Osteocyte (in vitro differentiated cells): Measurements from ENCODE around the gene DDX55. TPM values are rescaled to one million over a fixed set of nuclear protein-coding genes. Genes with fewer than 3 reads are reported as not detected.
"Not testable (repeated sequence)": the region's sequence is repeated elsewhere in the genome, so short reads cannot be mapped to it uniquely, and the experiment has no call there.

Source experiments
- DNase-seq: peaks from one replicate; pipeline ENCODE4 v3.0.0; 2021; ENCODE audit warnings: mixed read lengths; ENCODE audit not compliant: unreplicated experiment; ENCODE audit errors: extremely low spot score
- H3K27ac Mint-ChIP-seq: one replicate; pipeline ENCODE4 v1.8.0; 2021; ENCODE audit warnings: mild to moderate bottlenecking, mixed read lengths; ENCODE audit not compliant: unreplicated experiment
- H3K27me3 Mint-ChIP-seq: one replicate; pipeline ENCODE4 v1.8.0; 2021; ENCODE audit warnings: mixed read lengths; ENCODE audit not compliant: unreplicated experiment
- H3K36me3 Mint-ChIP-seq: one replicate; pipeline ENCODE4 v1.8.0; 2021; ENCODE audit warnings: mixed read lengths; ENCODE audit not compliant: unreplicated experiment
- H3K4me1 Mint-ChIP-seq: one replicate; pipeline ENCODE4 v1.8.0; 2021; ENCODE audit warnings: mixed read lengths; ENCODE audit not compliant: unreplicated experiment
- H3K4me3 Mint-ChIP-seq: one replicate; pipeline ENCODE4 v1.8.0; 2021; ENCODE audit warnings: mild to moderate bottlenecking, moderate library complexity, mixed read lengths; ENCODE audit not compliant: unreplicated experiment
- H3K9me3 Mint-ChIP-seq: one replicate; pipeline ENCODE4 v1.8.0; 2021; ENCODE audit warnings: mixed read lengths; ENCODE audit not compliant: unreplicated experiment
- CTCF ChIP-seq: fragments of 200-600 bp; sonication (generic); IDR thresholded peaks from 2 replicates; pipeline ENCODE4 v1.5.0; 2021; ENCODE audit warnings: antibody characterized with exemption, mild to moderate bottlenecking, moderate library complexity
- total RNA-seq: library from RNA; stranded (reverse); gene quantifications from 2 replicates; pipeline ENCODE4 v1.2.1, GENCODE V29; 2021

DDX55 gene
- total RNA-seq, 1 donor from 2014 or later, result 21.6 TPM

- TF ChIP-seq CTCF, result no peak
- H3K36me3 Mint-ChIP-seq, result peaks cover 4% of the 10 kb centered on the region
- no peak overlapping the region for H3K4me3 Mint-ChIP-seq
- no peaks in the 10 kb centered on the region for H3K9me3 Mint-ChIP-seq
- DNase-seq, result no peak
- peaks cover 9% of the 10 kb centered on the region for H3K4me1 Mint-ChIP-seq
- H3K27ac Mint-ChIP-seq, result no peak overlapping the region
- no peaks in the 10 kb centered on the region for H3K27me3 Mint-ChIP-seq
These were observed 29.5 kb upstream of the DDX55 start for GRCh38 chr12:123572391-123572790.

GRCh38 chr12:123573870-123574269 is 28.0 kb upstream of the DDX55 start:
- TF ChIP-seq CTCF, result no peak
- no peak for DNase-seq
- no peak overlapping the region for H3K27ac Mint-ChIP-seq
- H3K4me3 Mint-ChIP-seq, result no peak overlapping the region
- no peaks in the 10 kb centered on the region for H3K9me3 Mint-ChIP-seq
- no peaks in the 10 kb centered on the region for H3K27me3 Mint-ChIP-seq
- H3K4me1 Mint-ChIP-seq, result peaks cover 9% of the 10 kb centered on the region
- H3K36me3 Mint-ChIP-seq, result peaks cover 6% of the 10 kb centered on the region

- Mint-ChIP-seq H3K27ac (no peak overlapping the region), H3K27me3 (no peaks in the 10 kb centered on the region), H3K4me1 (peaks cover 3% of the 10 kb centered on the region), H3K9me3 (no peaks in the 10 kb centered on the region), H3K36me3 (peaks cover 6% of the 10 kb centered on the region), H3K4me3 (no peak overlapping the region)
- TF ChIP-seq CTCF, result no peak
- DNase-seq, result no peak
These were observed 25.3 kb upstream of the DDX55 start for GRCh38 chr12:123576611-123577010.

GRCh38 chr12:123578243-123578642 is 23.7 kb upstream of the DDX55 start:
- no peak for TF ChIP-seq CTCF
- Mint-ChIP-seq H3K9me3 (no peaks in the 10 kb centered on the region), H3K36me3 (peaks cover 6% of the 10 kb centered on the region), H3K4me1 (peaks cover 14% of the 10 kb centered on the region), H3K27ac (no peak overlapping the region), H3K27me3 (no peaks in the 10 kb centered on the region), H3K4me3 (no peak overlapping the region)
- DNase-seq, result no peak

GRCh38 chr12:123578829-123579228 is 23.1 kb upstream of the DDX55 start:
- not testable (repeated sequence) for H3K4me3 Mint-ChIP-seq, H3K36me3 Mint-ChIP-seq, DNase-seq, H3K9me3 Mint-ChIP-seq, H3K27ac Mint-ChIP-seq, H3K27me3 Mint-ChIP-seq
- peaks cover 14% of the 10 kb centered on the region for H3K4me1 Mint-ChIP-seq

GRCh38 chr12:123580772-123581171 is 21.1 kb upstream of the DDX55 start:
- no peaks in the 10 kb centered on the region for H3K9me3 Mint-ChIP-seq
- DNase-seq, result no peak
- H3K27me3 Mint-ChIP-seq, result no peaks in the 10 kb centered on the region
- no peak for TF ChIP-seq CTCF
- no peak overlapping the region for H3K4me3 Mint-ChIP-seq
- peaks cover 6% of the 10 kb centered on the region for H3K36me3 Mint-ChIP-seq
- H3K4me1 Mint-ChIP-seq, result peaks cover 22% of the 10 kb centered on the region
- H3K27ac Mint-ChIP-seq, result no peak overlapping the region
